GM21390 (cell line): Measurements from ENCODE around the gene MAB21L4.

Experiments used
- ATAC-seq: cut with Tn5 transposase; IDR thresholded peaks from one replicate; pipeline ENCODE4 v1.9.1; 2021; ENCODE audit not compliant: unreplicated experiment

Gene MAB21L4

DNA sequence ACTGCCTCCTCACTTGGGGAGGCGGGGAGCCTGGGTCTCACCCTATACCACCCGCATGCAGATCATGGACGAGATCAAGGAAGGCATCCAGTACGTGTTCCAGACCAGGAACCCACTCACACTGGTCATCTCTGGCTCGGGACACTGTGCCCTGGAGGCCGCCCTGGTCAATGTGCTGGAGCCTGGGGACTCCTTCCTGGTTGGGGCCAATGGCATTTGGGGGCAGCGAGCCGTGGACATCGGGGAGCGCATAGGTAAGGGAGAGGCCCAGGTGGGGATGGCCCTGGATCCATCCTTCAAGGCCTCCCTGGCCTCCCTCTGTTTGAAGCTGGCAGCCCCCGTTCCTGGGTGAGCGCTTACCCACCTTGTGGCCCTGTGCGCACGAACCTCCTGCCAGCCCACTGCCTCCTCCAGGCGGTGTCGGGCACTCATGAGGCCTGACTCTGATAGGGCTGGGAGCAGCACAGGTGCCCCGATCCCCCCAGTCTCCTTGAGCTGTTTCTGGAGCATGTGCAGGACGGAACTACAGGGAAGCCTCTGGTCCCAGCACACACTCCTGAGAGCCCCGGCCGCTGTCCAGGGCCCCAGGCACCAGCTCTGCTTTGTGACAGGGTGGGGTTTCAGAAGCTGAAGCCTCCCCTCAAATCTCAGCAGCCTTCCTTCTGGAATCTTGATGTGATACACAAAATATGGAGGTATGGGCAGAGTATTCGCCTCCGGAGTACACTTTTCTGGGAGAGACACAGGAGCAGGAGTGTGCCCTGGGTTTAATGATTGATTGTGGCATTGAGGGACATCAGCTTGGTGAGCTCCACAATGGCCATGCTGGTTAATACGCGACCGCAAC lies 26.6 kb downstream of the MAB21L4 start:
- no peak for ATAC-seq

- no peak for ATAC-seq
Observed at GRCh38 chr2:240868286-240869108, 27.5 kb downstream of the MAB21L4 start, which contains the start of gene AGXT. Gene AGXT (plus strand): TSS chr2:240868824. CDS start chr2:240868866, 42 bp downstream.

DNA sequence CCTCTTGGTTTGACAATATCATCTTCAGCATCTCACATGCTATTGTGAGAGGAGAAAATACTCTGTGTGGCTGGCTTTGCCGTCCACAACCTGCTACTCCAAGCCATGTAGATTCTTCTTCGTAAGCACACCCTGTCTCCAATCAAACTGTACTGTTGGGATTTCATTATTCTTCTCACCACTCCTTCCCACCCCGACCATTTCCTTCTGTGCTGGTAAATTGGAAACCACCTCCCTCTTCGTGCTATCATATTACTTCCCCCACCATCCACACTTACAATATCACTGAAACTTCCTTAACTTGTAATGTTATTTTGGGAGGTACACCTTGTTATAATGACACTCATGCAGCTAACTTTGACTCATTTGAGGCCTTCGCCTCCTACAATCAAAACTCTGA lies 30.6 kb downstream of the MAB21L4 start:
- ATAC-seq: no peak

DNA sequence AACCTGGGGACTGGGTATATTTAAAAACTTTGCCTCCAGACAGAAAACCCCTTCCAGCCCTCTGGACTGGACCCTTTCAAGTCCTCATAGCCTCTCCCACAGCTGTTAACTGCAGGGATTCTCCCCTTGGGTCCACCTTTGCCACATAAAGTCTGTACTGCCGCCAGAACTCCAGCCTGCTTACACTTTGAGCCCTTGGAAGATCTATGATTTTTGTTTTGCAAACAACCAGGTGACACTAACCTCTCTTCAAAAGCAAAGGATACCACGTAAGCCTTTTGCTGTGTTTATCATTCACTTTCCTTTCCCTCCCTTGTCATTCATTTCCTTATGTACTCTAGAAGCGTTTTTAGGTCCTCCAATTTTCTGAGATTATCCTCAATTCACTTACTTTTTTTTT lies 31.5 kb downstream of the MAB21L4 start:
- no peak for ATAC-seq

DNA sequence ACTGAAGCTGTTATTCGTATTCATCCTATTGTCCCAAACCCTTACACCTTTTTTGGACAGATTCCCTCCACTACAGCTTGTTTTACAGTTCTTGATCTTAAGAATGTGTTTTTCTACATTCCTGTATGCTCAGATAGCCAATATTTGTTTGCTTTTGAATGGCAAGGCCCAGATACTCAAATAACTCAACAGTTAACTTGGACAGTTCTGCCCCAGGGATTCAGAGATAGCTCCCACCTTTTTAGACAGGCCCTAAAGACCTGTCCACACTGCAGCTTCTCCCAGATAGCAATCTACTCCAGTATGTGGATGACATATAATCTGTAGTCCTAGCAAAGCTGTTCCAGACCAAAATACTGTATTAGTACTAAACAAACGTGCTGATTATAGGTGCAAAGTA lies 34.4 kb downstream of the MAB21L4 start:
- ATAC-seq: no peak

GRCh38 chr2:240858871-240859270 lies 37.1 kb downstream of the MAB21L4 start:
- no peak for ATAC-seq

- no peak for ATAC-seq
Observed at GRCh38 chr2:240858321-240858720, 37.6 kb downstream of the MAB21L4 start.

GRCh38 chr2:240857039-240858008 lies 38.6 kb downstream of the MAB21L4 start:
- no peak for ATAC-seq

DNA sequence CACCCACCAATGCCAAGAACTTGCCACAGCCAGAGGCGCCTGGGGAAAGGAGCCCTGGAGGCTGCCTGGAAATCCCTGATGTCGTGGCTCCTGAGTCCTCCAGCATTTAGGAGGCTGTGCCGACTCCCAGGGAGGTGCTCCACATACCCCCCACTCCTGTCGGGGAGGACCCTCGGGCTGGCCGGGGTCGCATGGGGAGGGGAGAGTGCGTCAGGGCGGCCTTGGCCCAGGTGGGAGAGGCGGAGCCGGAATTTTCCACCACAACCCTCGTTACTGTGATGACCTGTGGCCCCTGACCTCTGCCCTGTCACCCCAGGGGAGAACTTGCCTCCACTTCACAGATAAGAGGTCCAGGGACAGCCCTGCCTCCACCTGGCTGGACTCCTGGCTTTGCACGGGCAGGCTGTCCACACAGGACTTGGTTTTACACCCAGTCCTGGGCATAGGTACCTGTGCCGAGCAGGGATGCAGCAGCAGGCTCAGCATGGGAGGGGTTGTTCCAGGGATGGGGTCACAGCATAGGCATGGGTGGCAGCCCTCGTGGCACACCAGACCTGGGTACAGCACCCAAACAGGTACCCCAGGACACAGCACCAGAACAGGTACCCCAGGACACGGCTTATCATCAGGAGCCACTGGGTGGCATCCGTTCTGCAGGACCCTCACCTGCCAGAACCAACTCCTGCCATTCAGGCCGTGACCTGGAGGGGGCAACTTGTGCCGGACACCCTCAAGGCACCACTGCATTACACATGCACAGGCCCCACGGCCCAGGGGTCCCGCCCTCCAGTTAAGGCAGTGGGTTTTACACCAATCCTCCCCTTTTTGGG lies 39.6 kb downstream of the MAB21L4 start:
- no peak for ATAC-seq

DNA sequence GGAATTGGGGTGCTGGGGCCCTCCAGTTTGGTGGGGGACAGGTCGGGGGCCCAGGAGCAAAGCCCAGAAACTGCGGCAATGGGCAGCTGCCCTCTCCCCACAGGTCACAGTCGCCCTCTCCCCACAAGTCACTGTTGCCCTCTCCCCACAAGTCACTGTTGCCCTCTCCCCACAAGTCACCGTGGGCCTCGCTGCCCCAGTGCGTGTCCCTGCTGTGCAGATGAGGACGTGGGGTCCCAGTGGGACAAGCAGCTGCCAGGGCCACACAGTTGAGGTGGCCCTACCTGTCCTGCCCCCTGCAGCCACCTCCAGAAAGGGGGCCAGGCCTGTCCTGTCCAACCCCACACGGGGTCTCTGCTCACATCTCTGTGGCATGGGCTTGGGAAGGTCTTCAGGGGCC lies 40.3 kb downstream of the MAB21L4 start:
- ATAC-seq: no peak

DNA sequence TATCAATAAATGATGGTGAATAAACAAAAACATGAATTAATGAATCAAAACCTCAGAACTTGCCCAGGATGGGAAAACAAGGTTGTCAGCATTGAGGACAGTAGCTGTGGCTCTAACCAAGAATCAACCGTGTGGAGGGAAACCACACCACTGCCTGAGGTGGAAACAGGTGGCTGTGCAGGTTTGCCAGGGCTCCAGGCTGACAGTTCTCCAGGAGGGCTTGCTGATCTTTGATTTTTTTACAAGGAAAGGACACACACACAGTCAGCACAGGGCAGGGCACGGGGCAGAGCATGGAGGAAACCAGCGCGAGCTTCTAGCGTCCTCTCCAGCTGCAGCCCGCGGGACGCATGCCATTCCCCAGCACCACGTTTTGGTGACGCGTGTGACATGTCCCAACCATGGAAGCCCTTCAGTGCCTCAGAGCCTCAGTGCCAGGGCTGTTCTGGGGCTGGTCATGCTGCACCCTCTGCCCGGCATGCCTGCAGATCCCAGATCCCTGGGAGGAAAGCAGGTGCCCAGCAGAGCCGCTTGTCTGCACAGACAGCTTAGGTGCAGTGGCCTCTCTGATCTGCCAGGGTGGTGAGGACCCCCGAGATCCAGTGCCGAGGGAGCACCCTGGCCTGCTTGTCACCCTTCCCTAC lies 43.2 kb downstream of the MAB21L4 start:
- no peak for ATAC-seq

GRCh38 chr2:240851078-240851991 lies 44.6 kb downstream of the MAB21L4 start:
- no peak for ATAC-seq

GRCh38 chr2:240850756-240851077 lies 45.2 kb downstream of the MAB21L4 start:
- no peak for ATAC-seq

DNA sequence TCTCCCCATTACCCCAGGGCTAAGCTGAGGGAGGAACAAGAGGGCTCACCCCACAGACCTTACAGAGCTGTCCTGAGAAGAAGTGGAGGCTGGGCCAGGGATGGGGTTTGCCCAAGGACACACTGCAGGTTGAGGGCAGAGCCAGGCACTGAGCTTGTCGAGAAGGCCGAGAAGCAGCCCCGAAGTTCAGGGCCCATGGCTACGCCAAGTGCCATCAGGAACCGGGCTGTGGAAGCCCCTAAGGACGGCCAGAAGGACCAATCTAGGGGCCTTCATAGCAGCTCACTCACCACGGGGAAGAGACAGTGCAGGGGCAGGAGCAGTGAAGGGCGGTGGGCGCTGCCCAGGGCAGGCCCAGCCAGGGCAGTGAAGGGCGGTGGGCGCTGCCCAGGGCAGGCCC lies 45.9 kb downstream of the MAB21L4 start:
- no peak for ATAC-seq

- ATAC-seq: no peak
Observed at GRCh38 chr2:240848900-240849680, 46.9 kb downstream of the MAB21L4 start.

DNA sequence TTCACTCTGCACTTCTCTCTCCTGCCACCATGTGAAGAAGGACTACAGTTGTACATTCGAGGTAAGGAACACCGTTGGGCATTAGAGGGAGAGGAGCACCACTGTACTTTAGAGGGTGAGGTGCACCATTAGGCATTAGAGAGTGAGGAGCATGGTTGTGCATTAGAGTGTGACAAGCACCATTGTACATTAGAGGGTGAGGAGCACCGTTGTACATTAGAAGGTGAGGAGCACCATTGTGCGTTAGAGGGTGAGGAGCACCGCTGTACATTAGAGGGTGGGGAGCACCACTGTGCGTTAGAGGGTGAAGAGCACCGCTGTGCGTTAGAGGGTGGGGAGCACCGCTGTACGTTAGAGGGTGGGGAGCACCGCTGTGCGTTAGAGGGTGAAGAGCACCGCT lies 48.1 kb downstream of the MAB21L4 start:
- no peak for ATAC-seq

- no peak for ATAC-seq
Observed at GRCh38 chr2:240846873-240847595, 48.9 kb downstream of the MAB21L4 start.
